Measurements from ENCODE around the gene NUP210.

The NUP210 gene

DNA sequence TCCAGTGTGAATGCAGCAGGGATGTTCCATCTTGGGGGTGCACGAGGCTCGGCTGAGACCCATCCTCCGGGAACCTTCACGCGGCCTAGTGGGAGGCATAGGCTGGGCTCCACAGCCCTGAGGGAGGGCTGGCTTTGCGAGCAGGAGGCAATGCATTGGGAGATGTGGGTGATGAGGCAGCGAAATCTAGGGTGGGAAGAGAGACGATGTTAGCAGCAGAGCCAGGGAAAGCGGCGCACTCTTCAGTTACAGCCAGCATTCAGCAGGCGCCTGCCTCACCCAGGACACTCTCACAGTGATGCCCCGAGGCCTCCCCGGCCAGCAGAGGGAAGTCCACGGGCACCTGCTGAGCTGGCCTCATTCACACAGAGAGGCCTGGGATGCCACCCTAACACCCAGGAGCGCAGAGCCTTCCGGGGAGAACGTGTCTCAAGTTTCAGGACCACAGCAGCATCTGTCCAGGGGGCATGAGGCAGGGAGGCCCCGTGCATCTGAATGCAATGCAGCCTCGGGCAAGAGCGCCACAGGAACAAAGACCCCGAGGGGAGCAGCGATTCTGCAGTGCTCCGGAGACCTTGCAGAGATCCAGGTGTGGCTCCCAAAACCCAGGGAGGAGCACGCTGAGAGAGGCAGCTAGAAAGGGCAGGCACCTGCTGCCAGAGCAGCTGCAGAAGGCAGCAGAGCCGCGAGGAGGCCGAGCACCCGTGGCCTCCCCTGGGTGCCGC, 102.4 kb downstream of the NUP210 start:
- DNase-seq: no peak

- DNase-seq: no peak
These were observed 103.5 kb downstream of the NUP210 start for GRCh38 chr3:13316603-13317002.

GRCh38 chr3:13314877-13315276, 105.2 kb downstream of the NUP210 start:
- no peak for DNase-seq

DNA sequence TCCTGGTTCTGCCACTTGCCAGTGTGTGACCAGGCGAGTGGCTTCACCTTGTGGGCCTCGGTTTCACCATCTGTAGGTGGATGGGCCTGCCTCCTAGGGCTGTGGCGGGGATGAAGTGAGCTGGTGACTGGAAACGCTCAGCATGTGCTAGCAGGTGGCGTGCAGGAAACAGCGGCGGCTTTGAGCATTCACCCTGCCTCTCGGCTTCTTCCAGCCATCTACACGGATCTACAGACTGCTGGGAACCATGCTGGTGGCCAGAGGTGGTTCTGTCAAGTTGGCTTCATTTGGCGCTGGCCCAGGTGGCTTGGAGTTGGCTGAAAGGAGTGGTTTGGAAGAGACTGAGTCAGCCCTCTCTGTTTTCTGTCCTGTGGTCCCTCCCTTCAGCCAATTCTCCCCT, 106.3 kb downstream of the NUP210 start:
- no peak for DNase-seq

- DNase-seq: no peak
These were observed 111.1 kb downstream of the NUP210 start for GRCh38 chr3:13309004-13309403.

- peak; percentile 49 for DNase-seq
These were observed 111.7 kb downstream of the NUP210 start for GRCh38 chr3:13308380-13308801.

DNA sequence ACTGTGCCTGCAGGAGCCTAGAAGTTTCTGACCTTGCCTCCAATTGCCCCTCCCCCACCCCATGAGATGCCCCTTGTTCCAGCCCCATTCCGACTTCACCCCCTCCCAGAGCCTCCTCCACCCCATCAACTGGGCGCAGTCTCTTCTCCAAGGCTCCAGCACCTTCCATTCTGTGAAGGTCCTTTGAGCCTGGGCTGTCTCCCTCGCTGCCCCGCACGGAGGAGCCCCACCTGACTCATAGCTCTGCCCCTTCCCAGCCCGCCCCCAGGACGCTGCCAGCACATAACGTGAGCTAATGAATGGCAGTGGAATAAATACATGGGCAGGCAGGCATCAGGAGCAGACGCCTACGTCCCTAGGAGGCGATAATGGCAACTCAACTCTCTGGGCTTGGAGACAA, 113.1 kb downstream of the NUP210 start:
- no peak for DNase-seq

DNA sequence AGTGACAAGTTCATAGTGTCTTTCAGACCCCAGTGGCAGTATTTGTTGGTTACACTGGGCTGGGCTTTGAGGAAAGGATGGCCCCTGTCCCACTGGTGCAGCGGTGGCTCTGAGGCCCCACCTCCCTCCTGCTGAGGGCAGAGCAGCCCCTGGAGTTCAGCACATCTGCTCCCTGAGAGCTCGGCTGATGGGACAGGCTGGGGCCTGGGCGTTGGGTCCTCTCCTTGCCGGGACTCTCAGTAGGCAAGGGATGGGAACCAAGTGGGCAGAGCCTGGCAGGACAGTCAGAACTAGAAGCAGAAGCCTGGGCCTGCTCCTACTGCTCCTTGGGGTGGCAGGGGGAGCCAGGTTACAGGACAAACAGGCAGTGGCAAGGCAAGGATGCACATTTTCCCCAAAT, 114.5 kb downstream of the NUP210 start:
- DNase-seq: no peak

GRCh38 chr3:13303410-13303809, 116.7 kb downstream of the NUP210 start:
- no peak for DNase-seq

DNA sequence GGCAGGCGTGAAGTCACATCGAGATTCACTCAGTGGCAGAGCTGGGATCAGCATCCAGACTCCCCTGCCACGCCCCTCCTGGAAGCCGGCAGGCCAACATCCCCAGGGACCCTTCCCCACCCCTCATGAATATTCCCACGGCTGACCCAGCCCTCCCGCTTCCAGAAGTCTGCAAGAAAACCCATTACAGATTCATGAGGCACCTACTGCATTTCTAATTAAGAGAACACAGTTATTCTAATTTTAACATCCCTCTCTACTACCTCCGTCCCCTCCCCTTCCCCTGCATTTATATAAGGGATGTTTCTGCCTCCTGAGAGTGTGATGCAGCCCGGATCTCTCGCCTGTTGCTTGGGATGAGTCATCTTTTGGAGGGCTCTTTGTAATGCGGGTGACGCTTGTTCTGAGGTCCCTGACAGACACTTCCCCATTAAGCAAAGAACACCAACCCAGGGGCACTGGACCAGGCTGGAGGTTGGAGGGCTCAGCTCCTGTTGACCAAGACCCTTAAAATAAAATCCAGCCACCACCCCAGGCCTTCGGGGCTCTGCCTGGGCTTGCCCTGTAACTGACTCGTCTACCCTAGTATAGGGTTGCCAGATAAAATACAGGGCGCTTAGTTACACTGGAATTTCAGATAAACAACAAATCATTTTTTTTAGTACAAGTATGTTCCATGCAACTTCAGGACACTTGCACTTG, 118.7 kb downstream of the NUP210 start:
- peak; percentile 16 for DNase-seq

- no peak for DNase-seq
These were observed 119.4 kb downstream of the NUP210 start for GRCh38 chr3:13300546-13301285.

GRCh38 chr3:13299531-13300155, 120.5 kb downstream of the NUP210 start:
- DNase-seq: no peak

DNA sequence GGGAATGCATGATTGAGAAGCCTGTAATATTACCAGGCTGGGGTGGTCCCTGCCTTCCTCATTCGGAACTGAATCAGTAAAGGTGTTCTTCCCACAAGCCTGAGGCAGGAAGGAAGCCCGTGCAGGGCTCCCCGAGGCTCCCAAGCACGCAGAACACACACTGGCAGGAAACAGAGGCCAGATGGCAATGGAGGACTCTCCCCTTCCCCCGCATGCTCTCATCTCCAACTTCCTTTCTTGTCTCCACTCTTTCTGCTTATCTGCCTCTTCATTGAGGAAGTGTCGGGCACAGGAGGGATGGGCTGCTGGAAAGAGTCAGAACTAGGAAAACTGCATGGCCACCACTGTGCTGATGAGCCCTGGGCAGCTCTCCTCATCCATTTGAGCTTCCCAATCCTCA, 123.5 kb downstream of the NUP210 start:
- DNase-seq: no peak

- DNase-seq: no peak
These were observed 125.4 kb downstream of the NUP210 start for GRCh38 chr3:13294442-13295351.

GRCh38 chr3:13292375-13292774, 127.7 kb downstream of the NUP210 start:
- DNase-seq: no peak

GRCh38 chr3:13290941-13291340, 129.2 kb downstream of the NUP210 start:
- no peak for DNase-seq

GRCh38 chr3:13289771-13290285, 130.3 kb downstream of the NUP210 start:
- DNase-seq: no peak

DNA sequence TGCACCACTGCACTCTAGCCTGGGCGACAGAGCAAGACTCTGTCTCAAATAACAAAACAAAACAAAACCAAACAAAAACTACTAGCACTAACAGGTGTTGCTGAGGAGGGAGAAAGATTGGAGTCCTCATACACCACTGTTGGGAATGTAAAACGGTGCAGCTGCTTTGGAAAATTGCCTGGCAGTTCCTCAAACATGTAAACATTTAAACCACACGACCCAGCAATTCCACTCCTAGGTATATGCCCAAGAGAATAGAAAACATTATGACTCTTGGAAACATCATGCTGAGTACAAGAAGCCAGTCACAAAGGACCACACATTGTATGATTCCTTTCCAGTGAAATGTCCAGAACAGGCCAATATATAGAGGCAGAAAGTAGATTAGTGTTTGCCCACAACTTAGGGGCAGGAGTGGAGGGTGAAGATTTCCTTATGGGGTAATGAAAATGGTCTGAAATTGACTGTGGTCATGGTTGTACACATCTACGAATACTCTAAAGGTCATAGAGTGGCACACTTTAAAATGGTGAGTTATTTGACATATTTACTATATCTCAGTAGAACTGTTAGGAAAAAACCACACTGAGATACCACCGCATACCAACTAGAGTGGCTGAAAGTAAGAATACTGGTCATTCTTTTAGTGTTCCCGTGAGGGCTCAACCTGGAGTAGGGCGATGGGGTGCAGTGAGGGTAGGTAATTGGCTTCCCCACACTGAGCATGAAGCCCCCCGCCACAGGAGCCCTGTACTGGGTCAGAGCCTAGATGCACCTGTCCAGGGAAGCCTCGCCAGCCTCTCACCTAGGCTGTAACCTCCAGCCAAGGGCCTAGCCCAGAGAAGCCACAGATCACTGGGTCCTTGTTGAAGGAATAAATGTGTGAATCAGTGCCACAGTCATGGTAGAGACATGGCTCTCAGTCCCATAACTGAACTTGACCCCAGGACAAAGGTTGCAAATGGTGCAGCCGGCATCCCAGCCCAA, 131.1 kb downstream of the NUP210 start:
- DNase-seq: no peak

DNA sequence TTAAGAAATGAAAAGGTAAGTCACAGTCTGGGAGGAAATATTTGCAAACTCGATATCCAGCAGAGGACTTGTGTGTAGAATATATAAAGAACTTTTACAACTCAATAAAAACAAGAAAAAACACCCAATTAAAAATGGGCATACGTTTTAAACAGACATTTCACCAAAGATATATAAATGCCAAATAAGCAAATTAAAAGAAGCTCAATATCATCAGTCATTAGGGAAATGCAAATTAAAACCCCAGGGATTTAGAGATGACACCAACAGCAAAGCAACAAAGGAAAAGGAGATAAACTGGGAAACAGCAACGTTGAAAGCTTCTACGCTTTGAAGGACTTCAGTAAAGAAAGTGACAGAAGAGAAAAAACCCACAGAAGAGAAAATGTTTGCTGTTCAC, 132.3 kb downstream of the NUP210 start:
- no peak for DNase-seq

GRCh38 chr3:13286873-13287272, 133.2 kb downstream of the NUP210 start:
- no peak for DNase-seq

All from OCI-M1 (cell line).